Measurements from ENCODE around the gene PFKM. TPM values are rescaled to one million over a fixed set of nuclear protein-coding genes. Genes with fewer than 3 reads are reported as not detected.
A peak's percentile ranks its signal among the peaks of the same experiment; 100 is the strongest.

PFKM gene
- total RNA-seq, 1 experiment from 2014 or later, result 92.4 TPM

GRCh38 chr12:48189331-48190125 is 70.4 kb downstream of the PFKM start:
- Histone ChIP-seq H3K27ac (ENCODE audit: insufficient read length, low read depth, low read length) (no peak overlapping the region), H3K4ac (ENCODE audit: low read depth, low read length) (no peak overlapping the region)

More at GRCh38 chr12:48189331-48190125, 70.4 kb downstream of the PFKM start:
- Mint-ChIP-seq H3K4me3 (no peak overlapping the region), H3K27me3 (ENCODE audit: low read depth) (peaks cover 94% of the 10 kb centered on the region), H3K4me1 (peaks cover 16 to 19% of the 10 kb centered on the region in 2 experiments), H3K27ac (no peak overlapping the region), H3K36me3 (ENCODE audit: insufficient read depth in 1 of 3, low read depth in 3 of 3) (no peaks in the 10 kb centered on the region), H3K9me3 (no peaks in the 10 kb centered on the region; a peak in 1 of 5 replicates)
- no peaks in the 10 kb centered on the region for H4K20me1 ChIP-seq (ENCODE audit: control insufficient read depth, insufficient read depth, insufficient read length)
- WGBS (ENCODE audit: extremely low coverage, insufficient read length, low lambda C conversion rate), result no CpG with 5 or more reads among the region's 6 CpGs
- no peak overlapping the region for H4K5ac ChIP-seq (ENCODE audit: insufficient read length, low read depth, low read length)
- TF ChIP-seq, protein P1, sequence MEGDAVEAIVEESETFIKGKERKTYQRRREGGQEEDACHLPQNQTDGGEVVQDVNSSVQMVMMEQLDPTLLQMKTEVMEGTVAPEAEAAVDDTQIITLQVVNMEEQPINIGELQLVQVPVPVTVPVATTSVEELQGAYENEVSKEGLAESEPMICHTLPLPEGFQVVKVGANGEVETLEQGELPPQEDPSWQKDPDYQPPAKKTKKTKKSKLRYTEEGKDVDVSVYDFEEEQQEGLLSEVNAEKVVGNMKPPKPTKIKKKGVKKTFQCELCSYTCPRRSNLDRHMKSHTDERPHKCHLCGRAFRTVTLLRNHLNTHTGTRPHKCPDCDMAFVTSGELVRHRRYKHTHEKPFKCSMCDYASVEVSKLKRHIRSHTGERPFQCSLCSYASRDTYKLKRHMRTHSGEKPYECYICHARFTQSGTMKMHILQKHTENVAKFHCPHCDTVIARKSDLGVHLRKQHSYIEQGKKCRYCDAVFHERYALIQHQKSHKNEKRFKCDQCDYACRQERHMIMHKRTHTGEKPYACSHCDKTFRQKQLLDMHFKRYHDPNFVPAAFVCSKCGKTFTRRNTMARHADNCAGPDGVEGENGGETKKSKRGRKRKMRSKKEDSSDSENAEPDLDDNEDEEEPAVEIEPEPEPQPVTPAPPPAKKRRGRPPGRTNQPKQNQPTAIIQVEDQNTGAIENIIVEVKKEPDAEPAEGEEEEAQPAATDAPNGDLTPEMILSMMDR (conservative IDR thresholded peaks at IDR 0.05), result peak; percentile 87
- no peak overlapping the region for H3K23ac ChIP-seq (ENCODE audit: insufficient read length, low read depth, low read length)
- peak; percentile 74 for DNase-seq
- H4K8ac ChIP-seq (replicated peaks; ENCODE audit: insufficient read length, low read depth, low read length), result no peak overlapping the region
- H4K91ac ChIP-seq (ENCODE audit: insufficient read length, low read depth, low read length), result no peak overlapping the region
- no peaks in the 10 kb centered on the region for H3K79me1 ChIP-seq (ENCODE audit: insufficient read depth, low read depth, low read length, poor library complexity, severe bottlenecking)
- H2BK5ac ChIP-seq (ENCODE audit: insufficient read length, low read length), result no peak overlapping the region
- H3T11ph ChIP-seq (ENCODE audit: low read length), result no peak overlapping the region
- no peak overlapping the region for H3K56ac ChIP-seq (ENCODE audit: insufficient read length, low read depth, low read length)
- H2BK15ac ChIP-seq (ENCODE audit: low read depth, low read length), result no peak overlapping the region
- H3K18ac ChIP-seq (ENCODE audit: insufficient read length, low read depth, low read length), result no peak overlapping the region
- no peak overlapping the region for H2AFZ ChIP-seq (ENCODE audit: low read length)
- no peaks in the 10 kb centered on the region for H3K79me2 ChIP-seq (ENCODE audit: insufficient read depth, low read length)
- peaks cover 3% of the 10 kb centered on the region for H3K23me2 ChIP-seq (ENCODE audit: insufficient read length, low read depth, low read length, poor library complexity, severe bottlenecking)
- no peak overlapping the region for H2BK20ac ChIP-seq (ENCODE audit: low read depth, low read length, poor library complexity, severe bottlenecking)
- no peak overlapping the region for H2BK120ac ChIP-seq (ENCODE audit: low read depth, low read length, poor library complexity, severe bottlenecking)
- H3K14ac ChIP-seq (ENCODE audit: insufficient read depth, low read length), result no peak overlapping the region
- no peak overlapping the region for H2BK12ac ChIP-seq (ENCODE audit: insufficient read length, low read depth, low read length)
- peaks cover 9% of the 10 kb centered on the region; the same call in 1 of the 2 replicates for H3K27me3 ChIP-seq (ENCODE audit: insufficient read depth, low read length)
- no peak overlapping the region for H3K4me2 ChIP-seq (ENCODE audit: insufficient read depth, insufficient read length, low read length)
- H3K9ac ChIP-seq (ENCODE audit: extremely low read depth, insufficient read length, low read length), result no peak overlapping the region
- H3K9me3 ChIP-seq (ENCODE audit: control insufficient read depth, low read depth, low read length), result no peaks in the 10 kb centered on the region
- no peaks in the 10 kb centered on the region for H3K4me1 ChIP-seq (ENCODE audit: insufficient read depth, low read length)
- no peak overlapping the region for H2AK5ac ChIP-seq (ENCODE audit: insufficient read length, low read length)
